GM12873 (cell line): ENCODE measurements around the gene P3H2.

Source experiments
- TF ChIP-seq, protein P1 (sequence below): IDR thresholded peaks from 2 replicates; pipeline ENCODE4 v1.5.1; 2012; ENCODE audit warnings: low read depth, mild to moderate bottlenecking, moderate library complexity, low read length, control low read depth; ENCODE audit not compliant: insufficient read depth; ENCODE audit errors: missing control alignments

The P3H2 gene

DNA sequence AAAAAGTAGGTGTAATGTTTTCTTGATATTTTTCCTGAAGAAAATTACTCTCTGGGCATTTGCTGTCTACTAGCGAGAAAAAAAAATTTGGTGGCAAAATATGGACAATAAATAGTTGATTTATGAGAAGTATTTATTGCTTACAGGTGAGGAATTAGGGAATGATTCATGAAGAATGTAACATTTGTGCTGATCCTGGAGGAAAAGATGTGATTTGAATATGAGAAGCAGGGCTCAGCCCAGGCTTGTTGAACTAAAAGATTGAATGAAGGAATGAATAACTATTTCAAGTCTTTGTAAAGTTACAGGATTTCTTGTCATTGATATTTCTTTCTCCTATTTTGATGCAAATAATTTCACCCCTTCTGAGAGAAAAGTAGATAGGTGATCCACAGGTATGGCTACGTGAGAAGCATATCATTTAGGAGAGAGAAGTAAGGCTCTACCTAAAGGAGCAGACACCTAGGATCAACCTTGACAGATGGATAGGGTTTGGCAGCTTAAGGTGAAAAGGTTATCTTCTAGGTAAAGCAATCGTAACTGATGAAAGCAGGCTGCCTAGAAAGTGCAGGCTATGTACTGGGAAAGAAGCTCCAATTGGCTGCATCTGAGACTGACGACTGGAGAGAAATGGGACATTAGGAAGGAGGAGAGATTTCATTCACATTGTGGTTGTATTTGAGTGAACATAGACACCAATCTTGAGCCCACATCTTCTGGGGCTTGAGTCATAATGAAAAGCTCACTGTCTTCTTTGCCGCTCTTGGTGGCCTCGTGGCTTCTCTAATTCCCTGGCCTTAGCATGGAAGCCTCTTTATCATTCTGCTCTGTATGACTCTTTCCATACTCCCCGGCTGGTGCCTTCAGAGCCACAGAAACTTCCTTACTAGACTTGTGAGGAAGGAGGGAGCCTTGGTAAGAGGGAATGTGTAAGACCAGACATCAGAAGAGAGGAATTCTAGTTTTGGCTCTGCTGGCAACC, 106.5 kb downstream of the P3H2 start:
- TF ChIP-seq, protein P1, sequence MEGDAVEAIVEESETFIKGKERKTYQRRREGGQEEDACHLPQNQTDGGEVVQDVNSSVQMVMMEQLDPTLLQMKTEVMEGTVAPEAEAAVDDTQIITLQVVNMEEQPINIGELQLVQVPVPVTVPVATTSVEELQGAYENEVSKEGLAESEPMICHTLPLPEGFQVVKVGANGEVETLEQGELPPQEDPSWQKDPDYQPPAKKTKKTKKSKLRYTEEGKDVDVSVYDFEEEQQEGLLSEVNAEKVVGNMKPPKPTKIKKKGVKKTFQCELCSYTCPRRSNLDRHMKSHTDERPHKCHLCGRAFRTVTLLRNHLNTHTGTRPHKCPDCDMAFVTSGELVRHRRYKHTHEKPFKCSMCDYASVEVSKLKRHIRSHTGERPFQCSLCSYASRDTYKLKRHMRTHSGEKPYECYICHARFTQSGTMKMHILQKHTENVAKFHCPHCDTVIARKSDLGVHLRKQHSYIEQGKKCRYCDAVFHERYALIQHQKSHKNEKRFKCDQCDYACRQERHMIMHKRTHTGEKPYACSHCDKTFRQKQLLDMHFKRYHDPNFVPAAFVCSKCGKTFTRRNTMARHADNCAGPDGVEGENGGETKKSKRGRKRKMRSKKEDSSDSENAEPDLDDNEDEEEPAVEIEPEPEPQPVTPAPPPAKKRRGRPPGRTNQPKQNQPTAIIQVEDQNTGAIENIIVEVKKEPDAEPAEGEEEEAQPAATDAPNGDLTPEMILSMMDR = no peak

DNA sequence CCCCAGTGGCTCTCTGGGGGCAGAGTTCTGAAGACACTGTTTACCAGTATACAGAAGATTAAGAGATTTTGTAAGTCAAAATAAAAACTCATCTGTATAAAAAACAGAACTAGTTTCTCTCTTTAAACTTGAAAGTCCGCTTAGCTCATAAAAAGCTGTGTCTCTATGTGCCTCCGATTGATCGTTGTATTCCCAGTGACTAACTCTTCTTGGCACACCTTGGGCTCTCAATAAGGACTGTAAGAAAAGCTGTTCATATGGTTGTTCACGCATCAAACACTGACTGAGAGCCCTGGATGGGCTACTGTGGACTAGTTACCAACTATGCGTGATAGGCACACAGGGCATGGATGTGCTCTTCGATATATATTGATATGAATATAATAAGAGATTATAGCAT, 107.9 kb downstream of the P3H2 start:
- TF ChIP-seq, protein P1 = no peak

DNA sequence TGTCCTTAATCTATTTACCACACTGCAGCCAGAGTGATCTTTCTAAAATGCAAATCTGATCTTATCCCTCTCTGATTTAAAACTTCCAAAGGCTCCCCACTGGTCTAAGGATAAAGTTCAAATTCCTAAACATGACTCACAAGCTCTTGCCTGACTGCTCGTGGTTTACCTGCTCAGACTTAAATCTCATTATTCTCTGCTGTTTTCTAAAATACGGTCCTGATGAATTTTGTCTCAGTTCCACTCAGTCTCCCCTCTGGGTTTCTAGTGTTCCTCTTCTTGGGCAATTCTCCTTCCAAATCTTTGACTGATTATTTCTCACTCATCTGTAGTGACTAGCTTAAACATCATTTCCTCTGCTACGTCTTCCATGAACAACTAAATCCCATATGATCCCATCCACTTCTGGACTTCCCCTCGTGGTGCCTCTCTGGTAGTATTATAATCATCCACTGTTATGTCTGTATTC, 108.3 kb downstream of the P3H2 start:
- TF ChIP-seq, protein P1 = no peak

DNA sequence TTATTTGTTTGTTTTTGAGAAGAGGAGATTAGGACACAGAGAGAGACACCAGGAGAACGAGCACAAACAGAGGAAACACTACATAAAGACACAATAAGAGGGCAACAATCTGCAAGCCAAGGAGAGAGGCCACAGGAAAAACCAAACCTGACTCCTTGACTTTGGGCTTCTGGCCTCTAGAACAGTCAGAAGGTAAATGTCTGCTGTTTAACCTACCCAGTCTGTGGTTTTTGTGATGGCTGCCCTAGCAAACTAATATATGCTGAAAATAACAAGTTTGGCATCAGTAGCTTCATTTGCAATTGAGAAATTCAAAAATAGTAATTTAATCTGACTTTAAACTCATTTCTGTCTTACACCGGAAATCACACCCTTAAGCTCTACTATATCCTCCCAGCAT, 110.2 kb downstream of the P3H2 start:
- TF ChIP-seq, protein P1 = no peak

DNA sequence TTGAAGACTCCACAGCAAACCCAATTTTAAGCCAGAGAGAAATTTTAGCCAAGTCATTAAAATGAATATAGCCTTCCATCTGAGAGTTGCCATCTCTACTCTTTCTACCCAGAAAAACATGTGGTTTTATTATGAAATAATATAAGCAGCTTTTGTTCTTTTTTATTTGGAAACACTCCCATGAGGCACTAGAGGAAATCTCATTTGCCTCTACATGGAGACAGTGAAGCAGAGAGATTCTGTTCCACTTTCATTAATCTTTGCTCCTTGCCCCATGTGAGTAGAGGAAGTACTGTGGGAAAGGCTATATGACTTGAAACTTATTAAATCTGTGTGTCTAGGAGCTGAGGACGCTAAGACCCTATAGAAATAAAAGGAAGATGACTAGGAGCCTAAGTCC, 111.1 kb downstream of the P3H2 start:
- TF ChIP-seq, protein P1 = no peak

DNA sequence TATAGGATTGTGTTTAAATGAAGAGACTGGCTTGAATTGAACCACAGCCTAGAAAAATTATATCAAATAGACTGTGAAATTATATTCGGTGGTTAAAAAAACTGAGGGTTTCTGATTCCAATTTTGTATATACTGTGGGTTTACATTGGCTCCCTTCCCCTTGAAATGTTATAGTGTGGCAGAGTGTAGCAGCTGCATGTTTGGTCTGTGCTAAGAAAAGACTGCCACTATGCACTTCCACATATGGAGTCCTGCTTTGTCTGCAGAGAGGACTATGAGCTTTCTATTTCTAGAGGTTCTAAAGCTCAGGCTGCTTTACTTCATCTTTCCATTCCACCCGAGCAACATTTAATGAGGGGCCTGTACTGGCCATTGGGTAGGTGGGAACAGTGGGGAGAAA, 112.3 kb downstream of the P3H2 start:
- TF ChIP-seq, protein P1 = no peak

DNA sequence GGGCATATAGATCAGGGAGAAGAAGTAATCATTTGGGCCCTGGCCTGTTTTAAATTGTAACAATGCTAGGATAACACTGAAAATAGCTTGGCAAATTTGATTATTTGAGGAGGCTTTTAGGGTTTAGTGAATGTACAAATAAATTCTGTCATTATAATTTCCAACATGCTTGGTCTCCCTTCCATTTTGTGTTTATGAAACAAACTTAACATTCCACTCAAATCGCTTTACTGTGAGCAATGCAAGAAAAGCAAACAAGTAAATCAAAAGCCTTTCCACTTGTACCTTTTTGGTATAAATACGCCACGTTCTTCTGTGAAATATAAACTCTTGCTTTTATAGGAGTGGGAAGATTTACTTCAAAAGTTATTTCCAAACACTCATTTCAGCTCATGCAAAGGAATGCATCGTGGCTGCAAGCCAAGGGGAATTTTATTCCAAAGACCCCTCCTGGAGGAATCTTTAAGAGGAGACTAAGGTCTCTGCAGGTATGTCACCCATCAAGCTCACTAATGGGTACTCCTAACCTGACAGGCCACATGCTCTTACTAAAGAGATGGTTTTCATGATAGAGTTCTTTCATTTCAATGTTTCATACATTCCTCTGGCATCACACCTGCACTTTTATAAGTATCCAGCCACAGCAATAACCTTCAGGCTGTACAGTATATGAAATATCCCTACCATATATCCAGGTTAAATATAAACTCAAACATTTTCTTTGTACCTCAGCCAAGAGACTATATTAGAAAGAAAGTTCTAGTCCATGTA, 115.2 kb downstream of the P3H2 start:
- TF ChIP-seq, protein P1 = no peak
